ENCODE results near the gene ATF5.

- TF ChIP-seq CTCF (IDR thresholded peaks at IDR 0.05; ENCODE audit: poor library complexity) (no peak), EZH2 (IDR thresholded peaks at IDR 0.05; ENCODE audit: borderline replicate concordance) (no peak)
These were observed 17.4 kb downstream of the ATF5 start for GRCh38 chr19:49946415-49946814.
